ENCODE results near the gene CD5L. TPM values are rescaled to one million over a fixed set of nuclear protein-coding genes. Genes with fewer than 3 reads are reported as not detected.
A peak's percentile ranks its signal among the peaks of the same experiment; 100 is the strongest.

The CD5L gene
- total and polyA plus RNA-seq, 4 donors = 7.9 to 124 (median 35.4) TPM

DNA sequence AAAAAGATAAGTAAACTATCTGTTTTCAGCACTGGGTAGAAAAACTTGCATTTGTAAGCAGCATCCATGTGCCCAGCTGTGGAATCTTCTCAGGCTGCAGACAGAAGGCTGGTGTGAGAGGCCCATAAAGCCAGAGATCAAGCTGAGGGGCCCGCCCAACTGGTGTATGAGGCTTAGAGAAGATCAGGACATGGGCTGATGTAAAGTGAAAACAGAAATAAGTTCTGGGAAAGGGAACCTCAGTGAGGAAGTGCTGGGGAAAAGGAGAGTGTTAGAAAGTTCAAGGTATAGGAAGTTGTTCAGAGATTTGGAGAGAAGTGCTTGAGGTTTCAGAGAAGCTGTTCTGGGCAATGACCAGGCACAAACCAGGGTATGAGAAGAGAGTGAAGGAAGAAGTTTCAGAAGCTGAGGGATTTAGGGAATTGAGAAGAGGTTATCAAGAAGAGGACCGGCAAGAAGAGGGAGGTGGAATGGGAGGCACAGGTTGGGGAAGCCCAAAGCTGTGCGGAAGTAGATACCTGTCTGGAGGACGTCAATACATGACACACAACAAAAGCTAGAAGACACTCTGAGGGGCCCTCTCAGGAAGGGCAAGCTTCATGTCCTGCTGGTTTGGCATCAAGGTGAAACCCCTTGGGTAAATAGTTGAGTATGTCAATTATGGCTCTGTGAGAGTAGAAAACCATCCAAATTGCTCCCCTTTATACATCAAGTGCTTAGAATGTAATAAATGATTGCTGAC, 2.7 kb upstream of the CD5L start:
- no peak overlapping the region for H3K9ac ChIP-seq (ENCODE audit: low read depth in 1 of 2, low read length in 2 of 2)
- H3K27me3 ChIP-seq (ENCODE audit: control insufficient read depth in 4 of 4, insufficient read depth in 4 of 4, low read length in 3 of 4) = no peaks in the 10 kb centered on the region
- no peak for DNase-seq (ENCODE audit: low spot score)
- H3K9me3 ChIP-seq (ENCODE audit: control insufficient read depth in 4 of 4, low read length in 3 of 4) = no peaks in the 10 kb centered on the region
- no peaks in the 10 kb centered on the region for H3K36me3 ChIP-seq (ENCODE audit: control insufficient read depth in 4 of 4, insufficient read depth in 3 of 4, low read depth in 1 of 4, low read length in 3 of 4)
- H3K27ac ChIP-seq (ENCODE audit: low read depth in 1 of 2, low read length in 2 of 2) = no peak overlapping the region
- TF ChIP-seq HNF4G (IDR thresholded peaks at IDR 0.05) = no peak
- TF ChIP-seq RXRA (IDR thresholded peaks at IDR 0.05) = peak in 1 of 2 donors; percentile 15
- TF ChIP-seq, protein P1, sequence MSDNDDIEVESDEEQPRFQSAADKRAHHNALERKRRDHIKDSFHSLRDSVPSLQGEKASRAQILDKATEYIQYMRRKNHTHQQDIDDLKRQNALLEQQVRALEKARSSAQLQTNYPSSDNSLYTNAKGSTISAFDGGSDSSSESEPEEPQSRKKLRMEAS (IDR thresholded peaks at IDR 0.05) = peak; percentile 38
- no peak overlapping the region for H3K4me3 ChIP-seq (ENCODE audit: low read depth in 1 of 3, low read length in 3 of 3)
- H3K4me1 ChIP-seq (ENCODE audit: control insufficient read depth in 4 of 4, insufficient read depth in 4 of 4, low read length in 3 of 4) = no peaks in the 10 kb centered on the region
- WGBS = 68% methylated on average over 4 of the region's 4 CpGs

DNA sequence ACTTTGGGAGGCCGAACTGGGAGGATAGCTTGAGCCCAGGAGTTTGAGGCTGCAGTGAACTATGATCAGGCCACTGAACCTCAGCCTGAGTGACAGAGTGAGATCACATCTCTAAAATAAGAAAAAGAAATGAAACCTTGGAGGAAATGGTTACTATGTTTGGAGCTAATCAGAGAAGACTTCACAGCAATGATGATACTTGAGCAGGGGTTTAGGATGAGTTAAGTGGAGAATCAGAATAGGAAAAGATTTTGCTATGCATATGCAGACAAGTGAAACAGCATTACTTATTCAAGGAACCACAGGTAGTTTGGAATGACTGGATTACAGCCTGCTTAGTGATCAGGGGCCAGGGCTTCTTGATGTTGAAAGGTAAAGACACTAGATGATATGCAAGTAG, 1.3 kb upstream of the CD5L start:
- H3K9ac ChIP-seq (ENCODE audit: low read depth in 1 of 2, low read length in 2 of 2) = no peak overlapping the region
- H3K36me3 ChIP-seq (ENCODE audit: control insufficient read depth in 4 of 4, insufficient read depth in 3 of 4, low read depth in 1 of 4, low read length in 3 of 4) = no peaks in the 10 kb centered on the region
- H3K4me1 ChIP-seq (ENCODE audit: control insufficient read depth in 4 of 4, insufficient read depth in 4 of 4, low read length in 3 of 4) = no peaks in the 10 kb centered on the region
- no peak for TF ChIP-seq TAF1 (conservative IDR thresholded peaks at IDR 0.05)
- TF ChIP-seq EGR1 (IDR thresholded peaks at IDR 0.05; ENCODE audit: low read depth in 2 of 2) = no peak
- TF ChIP-seq, protein P2, sequence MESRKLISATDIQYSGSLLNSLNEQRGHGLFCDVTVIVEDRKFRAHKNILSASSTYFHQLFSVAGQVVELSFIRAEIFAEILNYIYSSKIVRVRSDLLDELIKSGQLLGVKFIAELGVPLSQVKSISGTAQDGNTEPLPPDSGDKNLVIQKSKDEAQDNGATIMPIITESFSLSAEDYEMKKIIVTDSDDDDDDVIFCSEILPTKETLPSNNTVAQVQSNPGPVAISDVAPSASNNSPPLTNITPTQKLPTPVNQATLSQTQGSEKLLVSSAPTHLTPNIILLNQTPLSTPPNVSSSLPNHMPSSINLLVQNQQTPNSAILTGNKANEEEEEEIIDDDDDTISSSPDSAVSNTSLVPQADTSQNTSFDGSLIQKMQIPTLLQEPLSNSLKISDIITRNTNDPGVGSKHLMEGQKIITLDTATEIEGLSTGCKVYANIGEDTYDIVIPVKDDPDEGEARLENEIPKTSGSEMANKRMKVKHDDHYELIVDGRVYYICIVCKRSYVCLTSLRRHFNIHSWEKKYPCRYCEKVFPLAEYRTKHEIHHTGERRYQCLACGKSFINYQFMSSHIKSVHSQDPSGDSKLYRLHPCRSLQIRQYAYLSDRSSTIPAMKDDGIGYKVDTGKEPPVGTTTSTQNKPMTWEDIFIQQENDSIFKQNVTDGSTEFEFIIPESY (IDR thresholded peaks at IDR 0.05) = no peak
- TF ChIP-seq FOXA2 (IDR thresholded peaks at IDR 0.05) = no peak
- TF ChIP-seq, protein P3, sequence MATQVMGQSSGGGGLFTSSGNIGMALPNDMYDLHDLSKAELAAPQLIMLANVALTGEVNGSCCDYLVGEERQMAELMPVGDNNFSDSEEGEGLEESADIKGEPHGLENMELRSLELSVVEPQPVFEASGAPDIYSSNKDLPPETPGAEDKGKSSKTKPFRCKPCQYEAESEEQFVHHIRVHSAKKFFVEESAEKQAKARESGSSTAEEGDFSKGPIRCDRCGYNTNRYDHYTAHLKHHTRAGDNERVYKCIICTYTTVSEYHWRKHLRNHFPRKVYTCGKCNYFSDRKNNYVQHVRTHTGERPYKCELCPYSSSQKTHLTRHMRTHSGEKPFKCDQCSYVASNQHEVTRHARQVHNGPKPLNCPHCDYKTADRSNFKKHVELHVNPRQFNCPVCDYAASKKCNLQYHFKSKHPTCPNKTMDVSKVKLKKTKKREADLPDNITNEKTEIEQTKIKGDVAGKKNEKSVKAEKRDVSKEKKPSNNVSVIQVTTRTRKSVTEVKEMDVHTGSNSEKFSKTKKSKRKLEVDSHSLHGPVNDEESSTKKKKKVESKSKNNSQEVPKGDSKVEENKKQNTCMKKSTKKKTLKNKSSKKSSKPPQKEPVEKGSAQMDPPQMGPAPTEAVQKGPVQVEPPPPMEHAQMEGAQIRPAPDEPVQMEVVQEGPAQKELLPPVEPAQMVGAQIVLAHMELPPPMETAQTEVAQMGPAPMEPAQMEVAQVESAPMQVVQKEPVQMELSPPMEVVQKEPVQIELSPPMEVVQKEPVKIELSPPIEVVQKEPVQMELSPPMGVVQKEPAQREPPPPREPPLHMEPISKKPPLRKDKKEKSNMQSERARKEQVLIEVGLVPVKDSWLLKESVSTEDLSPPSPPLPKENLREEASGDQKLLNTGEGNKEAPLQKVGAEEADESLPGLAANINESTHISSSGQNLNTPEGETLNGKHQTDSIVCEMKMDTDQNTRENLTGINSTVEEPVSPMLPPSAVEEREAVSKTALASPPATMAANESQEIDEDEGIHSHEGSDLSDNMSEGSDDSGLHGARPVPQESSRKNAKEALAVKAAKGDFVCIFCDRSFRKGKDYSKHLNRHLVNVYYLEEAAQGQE (IDR thresholded peaks at IDR 0.05) = no peak
- TF ChIP-seq, protein P1 (IDR thresholded peaks at IDR 0.05) = no peak
- no peak for TF ChIP-seq SP1 (IDR thresholded peaks at IDR 0.05)
- TF ChIP-seq, protein P4, sequence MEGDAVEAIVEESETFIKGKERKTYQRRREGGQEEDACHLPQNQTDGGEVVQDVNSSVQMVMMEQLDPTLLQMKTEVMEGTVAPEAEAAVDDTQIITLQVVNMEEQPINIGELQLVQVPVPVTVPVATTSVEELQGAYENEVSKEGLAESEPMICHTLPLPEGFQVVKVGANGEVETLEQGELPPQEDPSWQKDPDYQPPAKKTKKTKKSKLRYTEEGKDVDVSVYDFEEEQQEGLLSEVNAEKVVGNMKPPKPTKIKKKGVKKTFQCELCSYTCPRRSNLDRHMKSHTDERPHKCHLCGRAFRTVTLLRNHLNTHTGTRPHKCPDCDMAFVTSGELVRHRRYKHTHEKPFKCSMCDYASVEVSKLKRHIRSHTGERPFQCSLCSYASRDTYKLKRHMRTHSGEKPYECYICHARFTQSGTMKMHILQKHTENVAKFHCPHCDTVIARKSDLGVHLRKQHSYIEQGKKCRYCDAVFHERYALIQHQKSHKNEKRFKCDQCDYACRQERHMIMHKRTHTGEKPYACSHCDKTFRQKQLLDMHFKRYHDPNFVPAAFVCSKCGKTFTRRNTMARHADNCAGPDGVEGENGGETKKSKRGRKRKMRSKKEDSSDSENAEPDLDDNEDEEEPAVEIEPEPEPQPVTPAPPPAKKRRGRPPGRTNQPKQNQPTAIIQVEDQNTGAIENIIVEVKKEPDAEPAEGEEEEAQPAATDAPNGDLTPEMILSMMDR (IDR thresholded peaks at IDR 0.05; ENCODE audit: low read depth, low read length, missing input control) = no peak
- no peak for TF ChIP-seq HNF4A (conservative IDR thresholded peaks at IDR 0.05)
- no peak for TF ChIP-seq RXRA (IDR thresholded peaks at IDR 0.05)
- no peak for TF ChIP-seq HNF4G (IDR thresholded peaks at IDR 0.05)
- TF ChIP-seq RAD21 (IDR thresholded peaks at IDR 0.05) = no peak
- no peak for TF ChIP-seq JUND (IDR thresholded peaks at IDR 0.05)
- no peak for TF ChIP-seq FOXA1 (IDR thresholded peaks at IDR 0.05)
- no peak for TF ChIP-seq NR2F2 (IDR thresholded peaks at IDR 0.05)
- TF ChIP-seq, protein P5, sequence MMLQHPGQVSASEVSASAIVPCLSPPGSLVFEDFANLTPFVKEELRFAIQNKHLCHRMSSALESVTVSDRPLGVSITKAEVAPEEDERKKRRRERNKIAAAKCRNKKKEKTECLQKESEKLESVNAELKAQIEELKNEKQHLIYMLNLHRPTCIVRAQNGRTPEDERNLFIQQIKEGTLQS (IDR thresholded peaks at IDR 0.05) = no peak
- no peak overlapping the region for H3K4me3 ChIP-seq (ENCODE audit: low read depth in 1 of 3, low read length in 3 of 3)
- WGBS = 82% methylated on average over 1 of the region's 1 CpG
- no peak for DNase-seq (ENCODE audit: low spot score)
- H3K27me3 ChIP-seq (ENCODE audit: control insufficient read depth in 4 of 4, insufficient read depth in 4 of 4, low read length in 3 of 4) = no peaks in the 10 kb centered on the region
- no peak overlapping the region for H3K27ac ChIP-seq (ENCODE audit: low read depth in 1 of 2, low read length in 2 of 2)
- H3K9me3 ChIP-seq (ENCODE audit: control insufficient read depth in 4 of 4, low read length in 3 of 4) = no peaks in the 10 kb centered on the region
